Retinal pigment epithelial cell (primary cell): ENCODE data around the gene COX4I2.

Source experiments
- DNase-seq: peaks from one replicate; pipeline ENCODE4 v3.0.0-alpha.2; 2010; ENCODE audit warnings: low read depth
- H3K4me3 ChIP-seq: 2 replicates; pipeline ENCODE4 v1.5.1; 2011; ENCODE audit warnings: mild to moderate bottlenecking, low read length, control low read depth, moderate library complexity
- TF ChIP-seq, protein P1 (sequence below): conservative IDR thresholded peaks from 2 replicates; pipeline ENCODE4 v1.5.1; 2011; ENCODE audit warnings: low read depth, low read length, control low read depth, inconsistent platforms

COX4I2 gene

DNA sequence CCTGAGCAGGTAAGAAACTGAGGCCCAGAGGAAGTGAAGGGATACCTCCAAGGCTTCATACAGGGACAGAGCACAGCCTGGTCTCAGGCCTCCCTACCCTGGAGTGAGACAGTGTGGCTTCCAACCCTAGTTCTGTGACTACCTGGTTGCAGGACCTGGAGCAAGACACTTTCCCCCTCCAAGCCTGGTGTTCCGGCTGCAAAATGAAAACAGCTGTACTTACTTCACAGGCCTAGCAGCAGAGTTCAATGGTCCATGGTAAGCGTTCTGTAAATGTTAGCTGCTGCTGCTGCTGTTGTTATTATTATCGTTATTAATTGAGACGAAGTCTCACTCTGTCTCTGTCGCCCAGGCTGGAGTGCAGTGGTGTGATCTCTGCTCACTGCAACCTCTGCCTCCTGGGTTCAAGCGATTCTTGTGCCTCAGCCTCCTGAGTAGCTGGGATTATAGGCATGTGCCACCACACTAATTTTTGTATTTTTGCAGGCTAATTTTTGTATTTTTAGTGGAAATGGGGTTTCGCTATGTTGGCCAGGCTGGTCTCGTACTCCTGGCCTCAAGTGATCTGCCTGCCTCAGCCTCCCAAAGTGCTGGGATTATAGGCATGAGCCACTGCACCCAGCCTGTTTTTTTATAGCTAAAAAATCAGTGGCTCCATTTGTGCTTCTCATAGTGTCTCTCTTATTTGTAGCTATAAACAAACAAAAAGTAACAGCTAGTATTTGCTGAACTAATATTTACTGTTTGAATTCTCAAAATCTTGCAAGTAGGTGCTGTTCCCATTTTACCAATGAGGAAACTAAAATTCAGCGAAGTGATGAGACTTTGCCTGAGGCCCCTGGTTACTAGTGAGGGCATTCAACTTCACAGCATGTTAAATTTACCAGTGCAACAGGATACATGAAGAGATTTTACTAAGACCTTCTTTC is 41.9 kb downstream of the COX4I2 start:
- no peak overlapping the region for H3K4me3 ChIP-seq
- TF ChIP-seq, protein P1, sequence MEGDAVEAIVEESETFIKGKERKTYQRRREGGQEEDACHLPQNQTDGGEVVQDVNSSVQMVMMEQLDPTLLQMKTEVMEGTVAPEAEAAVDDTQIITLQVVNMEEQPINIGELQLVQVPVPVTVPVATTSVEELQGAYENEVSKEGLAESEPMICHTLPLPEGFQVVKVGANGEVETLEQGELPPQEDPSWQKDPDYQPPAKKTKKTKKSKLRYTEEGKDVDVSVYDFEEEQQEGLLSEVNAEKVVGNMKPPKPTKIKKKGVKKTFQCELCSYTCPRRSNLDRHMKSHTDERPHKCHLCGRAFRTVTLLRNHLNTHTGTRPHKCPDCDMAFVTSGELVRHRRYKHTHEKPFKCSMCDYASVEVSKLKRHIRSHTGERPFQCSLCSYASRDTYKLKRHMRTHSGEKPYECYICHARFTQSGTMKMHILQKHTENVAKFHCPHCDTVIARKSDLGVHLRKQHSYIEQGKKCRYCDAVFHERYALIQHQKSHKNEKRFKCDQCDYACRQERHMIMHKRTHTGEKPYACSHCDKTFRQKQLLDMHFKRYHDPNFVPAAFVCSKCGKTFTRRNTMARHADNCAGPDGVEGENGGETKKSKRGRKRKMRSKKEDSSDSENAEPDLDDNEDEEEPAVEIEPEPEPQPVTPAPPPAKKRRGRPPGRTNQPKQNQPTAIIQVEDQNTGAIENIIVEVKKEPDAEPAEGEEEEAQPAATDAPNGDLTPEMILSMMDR, result no peak
- DNase-seq, result no peak

DNA sequence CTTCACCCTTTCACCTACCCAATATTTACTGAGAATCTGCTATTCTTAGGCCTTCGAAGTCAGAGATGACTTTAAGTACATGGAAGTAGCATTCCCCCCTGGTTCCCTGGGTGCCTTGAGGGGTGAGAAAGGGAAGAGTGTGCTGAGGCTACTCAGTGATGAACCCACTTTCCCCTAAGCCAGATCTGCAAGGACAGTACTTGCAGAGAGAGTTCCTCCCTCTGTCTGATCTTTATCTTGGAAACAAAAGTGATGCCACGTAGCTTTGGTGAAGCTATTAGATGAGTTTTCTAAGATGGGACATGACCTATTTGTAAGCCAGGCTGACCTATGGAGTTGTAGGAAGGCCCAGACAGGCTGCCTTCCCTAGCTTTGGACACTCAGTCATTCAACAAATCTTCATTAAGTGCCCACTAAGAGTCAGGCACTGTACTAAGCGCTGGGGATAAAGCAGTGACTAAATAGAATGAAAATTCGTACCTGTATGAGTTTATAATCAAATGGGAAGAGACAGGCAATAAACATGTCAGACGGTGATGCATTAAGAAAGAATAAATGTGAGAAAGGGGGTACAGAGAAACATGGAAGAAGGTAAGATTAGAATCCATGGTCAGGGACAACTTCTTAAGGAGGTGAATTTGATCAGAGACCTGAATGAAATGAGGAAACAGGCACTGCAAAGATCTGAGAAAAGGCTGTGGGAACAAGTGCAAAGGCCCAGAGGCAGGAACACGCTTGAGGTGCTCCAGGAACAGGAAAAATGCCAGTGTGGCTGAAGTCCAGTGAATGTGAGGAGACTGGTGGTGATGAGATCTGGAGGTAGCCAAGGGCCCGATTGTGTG is 42.8 kb downstream of the COX4I2 start:
- DNase-seq, result no peak
- H3K4me3 ChIP-seq, result no peak overlapping the region
- TF ChIP-seq, protein P1, result no peak

- DNase-seq, result no peak
- no peak overlapping the region for H3K4me3 ChIP-seq
- TF ChIP-seq, protein P1, result no peak
These were observed 43.5 kb downstream of the COX4I2 start for GRCh38 chr20:31681128-31681727.

- H3K4me3 ChIP-seq, result no peak overlapping the region
- no peak for DNase-seq
- TF ChIP-seq, protein P1, result no peak
These were observed 44.1 kb downstream of the COX4I2 start for GRCh38 chr20:31681769-31682168.

GRCh38 chr20:31682352-31682751 is 44.6 kb downstream of the COX4I2 start:
- DNase-seq, result no peak
- TF ChIP-seq, protein P1, result no peak
- H3K4me3 ChIP-seq, result no peak overlapping the region

- no peak for DNase-seq
- TF ChIP-seq, protein P1, result no peak
- H3K4me3 ChIP-seq, result no peak overlapping the region
These were observed 45.2 kb downstream of the COX4I2 start for GRCh38 chr20:31682927-31683326.
